Mesenteric fat pad (tissue), 1 donor: ENCODE results near the gene PTPN6. TPM values are rescaled to one million over a fixed set of nuclear protein-coding genes. Genes with fewer than 3 reads are reported as not detected.

Experiments used
- DNase-seq: peaks from one replicate; pipeline ENCODE4 v3.0.0-alpha.2; 2020; ENCODE audit warnings: low spot score
- microRNA-seq: library from miRNA; unstranded; fragments of <30 nt; microRNA quantifications from one replicate; pipeline ENCODE4 v1.2.0, GENCODE V29; 2020; ENCODE audit warnings: borderline number of aligned reads
- total RNA-seq: library from RNA; stranded (reverse); fragmentation: NEBNext Ultra II Directional; extraction: Animal tissue kit (Norgen Biotek cat#: 25700); gene quantifications from one replicate; pipeline ENCODE4 v1.2.1, GENCODE V29; 2021
- donor health status: DM: yes; HTN: yes; CAD: no.

PTPN6 gene
- total RNA-seq, 1 donor from 2014 or later: 47.2 TPM

DNA sequence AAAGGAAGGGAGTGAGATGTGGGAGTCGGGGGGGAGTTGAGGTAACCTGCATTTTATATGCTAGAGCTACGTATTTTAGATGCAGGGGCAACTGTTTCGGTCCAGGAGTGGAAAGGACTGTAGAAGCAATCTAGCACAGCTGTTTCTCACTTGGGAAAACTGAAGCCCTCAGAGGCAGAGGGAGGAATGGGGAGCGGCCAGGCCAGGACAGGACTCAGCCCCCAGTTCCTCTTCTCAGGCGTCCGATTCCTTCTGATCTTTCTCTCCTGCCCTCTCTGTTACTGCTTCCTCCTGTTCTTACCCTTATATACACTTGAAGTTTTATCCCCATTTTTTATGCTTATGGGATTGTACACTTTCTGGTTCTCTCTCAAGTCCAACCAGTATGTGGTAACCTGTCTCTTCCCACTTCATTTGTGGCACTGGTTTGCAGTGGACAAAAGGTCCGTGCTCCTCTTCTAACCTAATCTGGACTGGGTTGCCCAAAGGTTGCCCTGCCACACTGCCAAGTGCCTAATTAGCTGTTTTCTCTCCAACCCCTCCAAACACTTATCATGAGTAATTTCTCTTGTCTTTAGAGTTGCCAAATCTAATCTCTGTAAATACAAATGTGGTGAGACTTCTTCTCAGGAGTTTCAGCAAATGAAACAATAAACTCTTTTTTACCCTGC, 50.9 kb downstream of the PTPN6 start:
- no peak for DNase-seq

DNA sequence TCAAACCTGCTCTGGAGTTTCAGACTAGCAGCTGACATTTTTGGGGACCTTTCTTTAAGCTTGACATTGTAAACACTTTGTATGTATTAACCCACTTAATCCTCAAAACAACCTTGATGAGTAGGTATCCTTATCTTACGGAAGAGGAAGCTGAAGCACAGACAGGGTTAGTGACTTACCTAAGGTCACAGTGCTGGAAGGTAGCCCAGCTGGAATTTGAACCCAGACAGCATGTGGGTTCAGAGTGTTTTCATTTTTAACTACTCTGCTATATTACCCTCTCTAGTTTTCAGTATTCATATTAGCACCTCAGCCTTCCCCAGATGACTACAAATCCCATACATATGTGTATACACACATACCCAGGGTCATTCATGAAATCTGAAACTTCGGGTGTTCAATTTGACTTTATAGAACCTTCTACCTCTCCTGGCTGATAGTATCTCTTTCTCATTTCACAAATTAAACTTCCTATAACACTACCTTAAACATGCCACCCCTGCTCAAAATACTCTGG, 53.2 kb downstream of the PTPN6 start:
- no peak for DNase-seq

DNA sequence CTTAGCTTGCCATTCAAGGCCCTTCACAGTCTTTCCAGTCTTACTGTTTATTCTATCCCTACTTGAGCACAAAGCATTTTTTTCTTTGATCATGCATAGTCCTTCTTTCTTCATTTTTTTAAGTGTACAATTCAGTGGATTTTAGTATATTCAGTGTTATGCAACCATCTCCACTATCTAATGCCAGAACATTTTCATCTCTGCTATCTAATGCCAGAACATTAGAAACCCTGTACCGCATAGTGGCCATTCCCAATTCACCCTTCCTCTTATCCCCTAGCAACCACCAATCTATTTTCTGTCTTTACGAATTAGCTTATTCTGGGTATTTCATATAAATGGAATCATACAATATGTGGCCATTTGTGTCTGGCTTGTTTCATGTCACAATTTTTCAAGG, 53.7 kb downstream of the PTPN6 start:
- no peak for DNase-seq

DNA sequence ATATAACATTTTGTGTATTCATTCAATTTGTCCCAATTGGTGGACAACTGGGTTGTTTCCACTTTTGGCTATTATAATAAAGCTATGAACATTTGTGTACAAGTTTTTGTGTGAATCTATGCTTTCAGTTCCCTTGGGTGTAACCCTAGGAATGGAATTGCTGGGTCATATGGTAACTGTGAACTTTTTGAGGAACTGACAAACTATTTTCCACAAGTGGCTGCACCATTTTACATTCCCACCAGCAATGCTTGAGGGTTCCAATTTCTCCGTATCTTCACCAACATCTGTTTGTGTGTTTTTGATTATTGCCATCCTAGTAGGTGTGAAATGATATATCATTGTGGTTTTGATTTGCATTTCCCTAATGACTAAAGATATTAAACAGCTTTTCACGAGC, 54.2 kb downstream of the PTPN6 start:
- DNase-seq: no peak

DNA sequence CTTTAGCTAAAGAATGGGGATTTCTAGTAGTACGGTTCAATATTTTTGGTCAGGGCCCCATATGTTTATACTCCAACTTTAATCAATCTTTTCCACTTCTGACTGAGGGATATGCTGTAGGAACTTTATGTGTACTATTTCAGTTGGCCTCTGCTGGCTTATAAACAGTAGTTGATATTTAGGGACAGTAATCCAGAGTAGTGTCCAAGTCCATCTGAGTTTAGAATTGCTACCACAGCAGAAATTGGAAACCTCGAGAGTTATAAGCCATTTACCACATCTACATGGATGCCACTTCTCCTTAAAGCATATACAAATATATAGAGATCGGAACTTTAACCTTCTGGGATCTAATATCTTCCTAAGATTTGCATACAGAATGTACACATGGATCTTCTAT, 55.5 kb downstream of the PTPN6 start:
- no peak for DNase-seq

DNA sequence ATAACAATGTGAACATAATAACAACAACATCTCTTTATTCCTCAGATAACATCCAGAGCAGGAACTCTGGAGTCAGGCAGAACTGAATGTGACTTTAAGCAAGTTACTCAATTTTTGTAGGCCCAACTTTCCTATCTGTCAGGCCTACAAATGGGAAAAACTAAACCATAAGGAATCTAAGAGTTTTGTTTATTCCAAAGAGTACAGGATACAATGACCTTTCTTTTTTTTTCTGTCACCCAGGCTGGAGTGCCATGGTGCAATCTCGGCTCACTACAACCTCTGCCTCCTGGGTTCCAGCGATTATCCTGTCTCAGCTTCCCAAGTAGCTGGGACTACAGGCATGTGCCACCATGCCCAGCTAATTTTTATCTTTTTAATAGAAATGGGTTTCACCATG, 57.7 kb downstream of the PTPN6 start:
- no peak for DNase-seq

DNA sequence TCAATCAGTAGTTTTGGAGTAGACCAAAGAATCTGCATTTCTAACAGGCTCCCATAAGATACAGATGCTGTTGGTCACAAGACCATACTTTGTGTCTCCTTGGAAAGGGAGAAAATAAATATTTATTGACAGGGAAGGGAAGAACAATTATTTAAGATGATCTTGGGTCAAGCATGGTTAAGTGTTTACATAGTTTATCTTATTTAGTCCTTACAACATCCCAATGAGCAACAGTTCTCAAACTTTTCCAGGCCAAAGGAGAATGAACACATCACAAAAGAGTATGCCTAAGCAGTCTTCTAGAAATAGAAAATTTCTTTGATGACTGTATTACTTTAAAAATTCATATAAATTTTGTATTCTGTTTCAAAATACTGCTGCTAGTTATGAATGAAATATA, 58.4 kb downstream of the PTPN6 start:
- no peak for DNase-seq

Small RNA genes within 50 kb of the gene (microRNA-seq; reads per million reads assigned to microRNA genes)
- gene MIR141 (34.9 reads per million, percentile 30 among the genes with 10 or more reads in this experiment), gene MIR200C (567 reads per million, percentile 72 among the genes with 10 or more reads in this experiment)

Other genes with a start within 250 kb of the PTPN6 start
- gene COPS7A, start 227.3 kb upstream of the PTPN6 start, total RNA-seq: 57.5 TPM
- gene MLF2, start 198.2 kb upstream of the PTPN6 start, total RNA-seq: 145 TPM
- 161 TPM for gene PTMS, start 185.0 kb upstream of the PTPN6 start, total RNA-seq
- 1.3 TPM for gene LAG3, start 178.8 kb upstream of the PTPN6 start, total RNA-seq
- gene CD4, start 161.8 kb upstream of the PTPN6 start, total RNA-seq: 31.3 TPM
- 7.0 TPM for gene GPR162, start 129.5 kb upstream of the PTPN6 start, total RNA-seq
- 11.1 TPM for gene P3H3, start 122.9 kb upstream of the PTPN6 start, total RNA-seq
- gene GNB3, start 110.4 kb upstream of the PTPN6 start, total RNA-seq: 1.2 TPM
- 0.16 TPM for gene CDCA3, start 100.1 kb upstream of the PTPN6 start, total RNA-seq
- gene USP5, start 99.2 kb upstream of the PTPN6 start, total RNA-seq: 74.8 TPM
- 383 TPM for gene TPI1, start 83.8 kb upstream of the PTPN6 start, total RNA-seq
- 4.6 TPM for gene SPSB2, start 78.1 kb upstream of the PTPN6 start, total RNA-seq
- 4.2 TPM for gene LRRC23, start 46.5 kb upstream of the PTPN6 start, total RNA-seq
- 5.3 TPM for gene ENO2, start 36.8 kb upstream of the PTPN6 start, total RNA-seq
- 148 TPM for gene ATN1, start 23.4 kb upstream of the PTPN6 start, total RNA-seq
- not detected for gene RNU7-1, start 7.5 kb upstream of the PTPN6 start, total RNA-seq
- gene C12orf57, start 7.3 kb upstream of the PTPN6 start, total RNA-seq: 125 TPM
- 143 TPM for gene PHB2, start 19.3 kb downstream of the PTPN6 start, total RNA-seq
- gene EMG1, start 19.6 kb downstream of the PTPN6 start, total RNA-seq: 44.3 TPM
- gene LPCAT3, start 67.1 kb downstream of the PTPN6 start, total RNA-seq: 60.1 TPM
- 593 TPM for gene C1S, start 109.4 kb downstream of the PTPN6 start, total RNA-seq
- 789 TPM for gene C1R, start 141.1 kb downstream of the PTPN6 start, total RNA-seq
- gene C1RL, start 157.9 kb downstream of the PTPN6 start, total RNA-seq: 68.8 TPM
- 1.1 TPM for gene RBP5, start 177.5 kb downstream of the PTPN6 start, total RNA-seq
- 15.4 TPM for gene CLSTN3, start 179.0 kb downstream of the PTPN6 start, total RNA-seq
- gene PEX5, start 238.3 kb downstream of the PTPN6 start, total RNA-seq: 56.5 TPM